Thoracic aorta (tissue), 2 donors: ENCODE results near the gene IFNAR1. TPM values are rescaled to one million over a fixed set of nuclear protein-coding genes. Genes with fewer than 3 reads are reported as not detected.

Experiments used
- ATAC-seq: fragments of 150-250 bp; one replicate; pipeline ENCODE4 v1.8.0; 2017; ENCODE audit warnings: low read depth; ENCODE audit not compliant: insufficient number of reproducible peaks, low FRiP score
- DNase-seq: peaks from one replicate; pipeline ENCODE4 v3.0.0-alpha.2; 2020; ENCODE audit warnings: low spot score
- H3K27ac ChIP-seq, 2 donors: fragments of 200-600 bp; sonication (generic); 1 replicate in 1 of 2; 2 replicates in 1 of 2; pipeline ENCODE4 v1.5.1; 2016; ENCODE audit warnings: mild to moderate bottlenecking in 2 of 2, moderate library complexity in 2 of 2
- H3K27me3 ChIP-seq: fragments of 200-600 bp; sonication (generic); replicated peaks from 2 replicates; pipeline ENCODE4 v1.6.0; 2016; ENCODE audit warnings: mild to moderate bottlenecking; ENCODE audit not compliant: insufficient read depth
- H3K36me3 ChIP-seq: fragments of 200-600 bp; sonication (generic); one replicate; pipeline ENCODE4 v1.5.1; 2016
- H3K4me1 ChIP-seq, 2 donors: fragments of 200-600 bp; sonication (generic); 1 replicate in 1 of 2; 2 replicates in 1 of 2; pipeline versions ENCODE4 v1.5.1 to v1.6.0; 2016; ENCODE audit warnings: low read depth in 2 of 2, mild to moderate bottlenecking in 1 of 2; ENCODE audit not compliant: control insufficient read depth in 1 of 2
- H3K4me3 ChIP-seq: fragments of 200-600 bp; sonication (generic); 2 replicates; pipeline ENCODE4 v1.5.1; 2016; ENCODE audit warnings: mild to moderate bottlenecking
- H3K9me3 ChIP-seq: fragments of 200-600 bp; sonication (generic); 2 replicates; pipeline ENCODE4 v1.5.1; 2016
- CTCF ChIP-seq: fragments of 200-600 bp; sonication (generic); IDR thresholded peaks from one replicate; pipeline ENCODE4 v1.5.1; 2019; ENCODE audit warnings: antibody characterized with exemption
- total RNA-seq, 2 donors: library from RNA; depleted of rRNA; stranded (reverse); fragments of >200 nt; gene quantifications; one replicate each; pipeline versions ENCODE4 v1.1.0 to v1.2.3, GENCODE V29; 2016

Gene IFNAR1
- total RNA-seq, 2 donors from 2014 or later, result 31.3 to 61.9 TPM

- no peaks in the 10 kb centered on the region for H3K36me3 ChIP-seq
- no peak overlapping the region for H3K27ac ChIP-seq
- H3K27me3 ChIP-seq, result no peaks in the 10 kb centered on the region
- DNase-seq (no peak), ATAC-seq (no peak)
- no peak for TF ChIP-seq CTCF
- H3K4me3 ChIP-seq, result no peak overlapping the region
- no peaks in the 10 kb centered on the region for H3K9me3 ChIP-seq
- H3K4me1 ChIP-seq, result peaks cover 10 to 17% of the 10 kb centered on the region in 2 donors
These were observed 62.5 kb downstream of the IFNAR1 start for GRCh38 chr21:33387294-33387693.

GRCh38 chr21:33388188-33388587 is 63.4 kb downstream of the IFNAR1 start:
- no peaks in the 10 kb centered on the region for H3K9me3 ChIP-seq
- ATAC-seq, result no peak
- peaks cover 3 to 8% of the 10 kb centered on the region in 2 donors for H3K4me1 ChIP-seq
- DNase-seq, result no peak
- H3K27ac ChIP-seq, result no peak overlapping the region
- TF ChIP-seq CTCF, result no peak
- H3K27me3 ChIP-seq, result no peaks in the 10 kb centered on the region
- H3K36me3 ChIP-seq, result no peaks in the 10 kb centered on the region
- H3K4me3 ChIP-seq, result no peak overlapping the region

GRCh38 chr21:33390479-33390878 is 65.7 kb downstream of the IFNAR1 start:
- Histone ChIP-seq H3K4me3 (no peak overlapping the region), H3K27me3 (no peaks in the 10 kb centered on the region), H3K4me1 (peaks cover 0 to 2% of the 10 kb centered on the region in 2 donors), H3K27ac (no peak overlapping the region), H3K9me3 (no peaks in the 10 kb centered on the region), H3K36me3 (no peaks in the 10 kb centered on the region)
- ATAC-seq (no peak), DNase-seq (no peak)
- TF ChIP-seq CTCF, result no peak

GRCh38 chr21:33391656-33392055 is 66.9 kb downstream of the IFNAR1 start:
- DNase-seq (no peak), ATAC-seq (no peak)
- no peak for TF ChIP-seq CTCF
- H3K4me3 ChIP-seq, result no peak overlapping the region
- H3K4me1 ChIP-seq, result peaks cover 11 to 12% of the 10 kb centered on the region in 2 donors
- H3K27ac ChIP-seq, result no peak overlapping the region
- no peaks in the 10 kb centered on the region for H3K27me3 ChIP-seq
- H3K36me3 ChIP-seq, result no peaks in the 10 kb centered on the region
- H3K9me3 ChIP-seq, result no peaks in the 10 kb centered on the region

- Histone ChIP-seq H3K36me3 (no peaks in the 10 kb centered on the region), H3K4me1 (peaks cover 17 to 18% of the 10 kb centered on the region in 2 donors), H3K27me3 (no peaks in the 10 kb centered on the region), H3K4me3 (no peak overlapping the region), H3K9me3 (no peaks in the 10 kb centered on the region), H3K27ac (no peak overlapping the region)
- no peak for TF ChIP-seq CTCF
- ATAC-seq (no peak), DNase-seq (no peak)
These were observed 67.7 kb downstream of the IFNAR1 start for GRCh38 chr21:33392284-33392985.
